Activated naive CD4-positive, alpha-beta T cell treated with anti-CD3 and anti-CD28 coated beads, Interleukin-2, amount 50 U/mL, for 24 hours (primary cell): ENCODE results near the gene PDGFD.

Experiments
- H3K27ac Mint-ChIP-seq: one replicate; pipeline ENCODE4 v1.8.0; 2021; ENCODE audit warnings: mild to moderate bottlenecking, mixed read lengths
- H3K27me3 Mint-ChIP-seq: one replicate; pipeline ENCODE4 v1.8.0; 2021; ENCODE audit warnings: mixed read lengths
- H3K36me3 Mint-ChIP-seq: one replicate; pipeline ENCODE4 v1.8.0; 2021; ENCODE audit warnings: mixed read lengths
- H3K4me1 Mint-ChIP-seq: one replicate; pipeline ENCODE4 v1.8.0; 2021; ENCODE audit warnings: mixed read lengths
- H3K4me3 Mint-ChIP-seq: one replicate; pipeline ENCODE4 v1.8.0; 2021; ENCODE audit warnings: mild to moderate bottlenecking, mixed read lengths
- H3K9me3 Mint-ChIP-seq: one replicate; pipeline ENCODE4 v1.8.0; 2021; ENCODE audit warnings: mixed read lengths

PDGFD gene

GRCh38 chr11:104091281-104092096 lies 72.5 kb downstream of the PDGFD start:
- no peaks in the 10 kb centered on the region for H3K36me3 Mint-ChIP-seq
- no peak overlapping the region for H3K4me3 Mint-ChIP-seq
- no peaks in the 10 kb centered on the region for H3K4me1 Mint-ChIP-seq
- H3K9me3 Mint-ChIP-seq: no peaks in the 10 kb centered on the region
- no peaks in the 10 kb centered on the region for H3K27me3 Mint-ChIP-seq
- H3K27ac Mint-ChIP-seq: no peak overlapping the region

GRCh38 chr11:104090767-104091166 lies 73.2 kb downstream of the PDGFD start:
- Mint-ChIP-seq H3K36me3 (no peaks in the 10 kb centered on the region), H3K9me3 (no peaks in the 10 kb centered on the region), H3K4me1 (no peaks in the 10 kb centered on the region), H3K4me3 (no peak overlapping the region), H3K27ac (no peak overlapping the region), H3K27me3 (no peaks in the 10 kb centered on the region)

DNA sequence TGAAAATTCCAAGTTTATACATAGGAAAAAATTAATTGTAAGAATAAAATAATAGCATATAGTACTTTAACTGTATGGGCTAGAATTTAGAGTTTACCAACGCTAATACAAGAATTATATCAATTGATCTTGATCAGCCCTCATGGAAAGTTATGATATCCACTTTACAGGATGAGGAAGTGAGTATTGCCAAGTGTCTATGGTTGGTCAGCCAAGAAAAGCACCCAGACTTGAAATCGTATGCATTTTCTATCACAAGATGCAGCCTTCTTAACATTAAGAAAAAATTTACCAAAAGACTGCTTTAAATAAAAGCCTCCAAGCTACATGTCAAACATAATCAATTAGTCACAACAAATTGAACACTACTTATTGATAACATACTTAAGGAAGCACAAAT lies 74.5 kb downstream of the PDGFD start:
- no peaks in the 10 kb centered on the region for H3K36me3 Mint-ChIP-seq
- no peaks in the 10 kb centered on the region for H3K9me3 Mint-ChIP-seq

DNA sequence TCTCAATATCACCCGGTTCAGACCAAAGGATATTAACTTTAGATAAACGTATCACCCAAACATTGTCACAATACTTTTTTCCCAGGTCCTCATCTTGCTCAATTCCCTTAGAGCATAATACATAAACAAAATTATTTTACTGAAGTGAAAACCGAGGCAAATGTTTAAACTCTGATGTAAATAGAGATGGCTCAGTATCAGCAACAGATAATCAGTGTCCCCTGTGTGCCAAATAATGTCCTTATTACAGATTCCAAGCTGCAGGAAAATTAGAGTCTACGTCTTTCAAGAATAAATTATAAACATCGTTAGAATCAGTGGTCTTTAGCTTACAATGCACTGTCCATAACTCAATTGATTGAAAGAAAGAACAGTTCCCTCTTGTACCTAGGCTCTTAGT lies 77.3 kb downstream of the PDGFD start:
- H3K27ac Mint-ChIP-seq: no peak overlapping the region
- H3K36me3 Mint-ChIP-seq: no peaks in the 10 kb centered on the region
- H3K27me3 Mint-ChIP-seq: no peaks in the 10 kb centered on the region
- no peak overlapping the region for H3K4me3 Mint-ChIP-seq
- no peaks in the 10 kb centered on the region for H3K9me3 Mint-ChIP-seq
- no peaks in the 10 kb centered on the region for H3K4me1 Mint-ChIP-seq

More for the DNA sequence above, 74.5 kb downstream of the PDGFD start:
- Mint-ChIP-seq H3K27me3 (no peaks in the 10 kb centered on the region), H3K27ac (no peak overlapping the region), H3K4me1 (no peaks in the 10 kb centered on the region), H3K4me3 (no peak overlapping the region)

GRCh38 chr11:104078995-104079394 lies 85.0 kb downstream of the PDGFD start:
- Mint-ChIP-seq H3K27me3 (no peaks in the 10 kb centered on the region), H3K4me1 (no peaks in the 10 kb centered on the region), H3K27ac (no peak overlapping the region), H3K9me3 (no peaks in the 10 kb centered on the region), H3K4me3 (no peak overlapping the region), H3K36me3 (no peaks in the 10 kb centered on the region)

DNA sequence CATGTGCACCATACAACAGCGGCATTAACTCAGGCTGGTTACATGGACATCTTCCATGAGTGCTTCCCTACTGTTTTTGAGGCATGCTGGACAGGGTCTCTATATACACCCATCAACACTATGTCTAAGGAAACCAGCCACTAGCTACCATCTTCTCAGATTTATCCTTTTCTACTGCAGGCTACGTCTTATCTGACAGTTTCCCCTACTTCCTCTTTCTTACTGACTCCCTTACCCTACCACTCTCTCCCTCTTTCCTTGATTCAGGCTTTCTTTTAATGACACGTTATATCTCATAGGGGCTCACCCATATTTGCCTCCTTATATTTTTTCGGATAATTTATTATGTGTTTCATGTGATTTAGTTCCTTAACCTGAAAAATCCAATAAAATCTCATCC lies 85.7 kb downstream of the PDGFD start:
- H3K27ac Mint-ChIP-seq: no peak overlapping the region
- H3K27me3 Mint-ChIP-seq: no peaks in the 10 kb centered on the region
- no peaks in the 10 kb centered on the region for H3K4me1 Mint-ChIP-seq
- H3K4me3 Mint-ChIP-seq: no peak overlapping the region
- H3K9me3 Mint-ChIP-seq: no peaks in the 10 kb centered on the region
- H3K36me3 Mint-ChIP-seq: no peaks in the 10 kb centered on the region

- Mint-ChIP-seq H3K36me3 (no peaks in the 10 kb centered on the region), H3K27me3 (no peaks in the 10 kb centered on the region), H3K4me1 (no peaks in the 10 kb centered on the region), H3K9me3 (no peaks in the 10 kb centered on the region), H3K27ac (no peak overlapping the region), H3K4me3 (no peak overlapping the region)
Measured at GRCh38 chr11:104076455-104076854, 87.5 kb downstream of the PDGFD start.

DNA sequence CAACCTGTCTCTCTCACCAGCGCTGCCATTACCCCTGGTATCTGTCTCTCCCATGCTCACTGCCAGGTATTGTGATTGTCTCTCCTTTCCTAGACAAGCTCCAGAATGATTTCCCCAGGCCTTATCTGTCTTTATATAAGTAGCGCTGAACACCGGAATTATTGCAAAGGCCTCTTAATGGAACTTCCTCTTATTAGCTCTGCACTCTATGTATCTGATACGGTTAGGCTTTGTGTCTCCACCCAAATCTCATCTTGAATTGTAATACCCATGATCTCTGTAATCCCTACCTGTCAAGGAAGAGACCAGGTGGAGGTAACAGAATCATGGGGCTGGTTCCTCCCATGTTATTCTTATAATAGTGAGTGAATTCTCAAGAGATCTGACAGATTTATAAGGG lies 88.2 kb downstream of the PDGFD start:
- Mint-ChIP-seq H3K4me1 (no peaks in the 10 kb centered on the region), H3K27ac (no peak overlapping the region), H3K4me3 (no peak overlapping the region), H3K27me3 (no peaks in the 10 kb centered on the region), H3K36me3 (no peaks in the 10 kb centered on the region), H3K9me3 (no peaks in the 10 kb centered on the region)

- Mint-ChIP-seq H3K4me3 (no peak overlapping the region), H3K36me3 (no peaks in the 10 kb centered on the region), H3K27ac (no peak overlapping the region), H3K4me1 (no peaks in the 10 kb centered on the region), H3K9me3 (no peaks in the 10 kb centered on the region), H3K27me3 (no peaks in the 10 kb centered on the region)
Measured at GRCh38 chr11:104075091-104075490, 88.9 kb downstream of the PDGFD start.

- Mint-ChIP-seq H3K4me3 (no peak overlapping the region), H3K27me3 (no peaks in the 10 kb centered on the region), H3K36me3 (no peaks in the 10 kb centered on the region), H3K27ac (no peak overlapping the region), H3K9me3 (no peaks in the 10 kb centered on the region), H3K4me1 (no peaks in the 10 kb centered on the region)
Measured at GRCh38 chr11:104073950-104074705, 89.8 kb downstream of the PDGFD start.

DNA sequence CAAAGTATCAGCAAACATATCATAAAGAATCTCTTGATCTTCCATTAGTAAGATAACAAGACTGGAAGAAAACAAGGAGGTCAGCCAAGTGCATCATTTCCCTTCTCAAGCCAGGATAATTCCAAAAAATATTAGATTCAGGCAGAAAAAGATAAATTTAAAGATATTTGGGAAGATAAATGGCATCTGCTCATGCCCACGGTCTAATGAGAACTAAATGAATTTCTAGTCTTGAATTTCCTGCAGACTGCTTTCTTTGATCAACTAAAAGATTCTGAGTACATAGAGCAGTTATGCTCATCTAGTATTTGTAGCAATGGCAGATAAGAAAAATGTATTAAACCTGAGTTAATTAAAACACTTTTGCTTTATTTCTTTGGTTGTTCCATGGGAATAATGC lies 96.4 kb downstream of the PDGFD start:
- Mint-ChIP-seq H3K4me1 (no peaks in the 10 kb centered on the region), H3K36me3 (no peaks in the 10 kb centered on the region), H3K4me3 (no peak overlapping the region), H3K9me3 (no peaks in the 10 kb centered on the region), H3K27me3 (no peaks in the 10 kb centered on the region), H3K27ac (no peak overlapping the region)

- H3K27me3 Mint-ChIP-seq: no peaks in the 10 kb centered on the region
- no peaks in the 10 kb centered on the region for H3K9me3 Mint-ChIP-seq
- H3K36me3 Mint-ChIP-seq: no peaks in the 10 kb centered on the region
- no peaks in the 10 kb centered on the region for H3K4me1 Mint-ChIP-seq
- no peak overlapping the region for H3K27ac Mint-ChIP-seq
- H3K4me3 Mint-ChIP-seq: no peak overlapping the region
Measured at GRCh38 chr11:104064034-104064630, 99.8 kb downstream of the PDGFD start.

GRCh38 chr11:104061853-104062521 lies 102.0 kb downstream of the PDGFD start:
- Mint-ChIP-seq H3K27ac (no peak overlapping the region), H3K27me3 (no peaks in the 10 kb centered on the region), H3K9me3 (no peaks in the 10 kb centered on the region), H3K4me3 (no peak overlapping the region), H3K36me3 (no peaks in the 10 kb centered on the region), H3K4me1 (no peaks in the 10 kb centered on the region)

- Mint-ChIP-seq H3K27me3 (peaks cover 2% of the 10 kb centered on the region), H3K9me3 (no peaks in the 10 kb centered on the region), H3K27ac (no peak overlapping the region), H3K36me3 (no peaks in the 10 kb centered on the region), H3K4me1 (no peaks in the 10 kb centered on the region), H3K4me3 (no peak overlapping the region)
Measured at GRCh38 chr11:104060820-104061219, 103.1 kb downstream of the PDGFD start.

DNA sequence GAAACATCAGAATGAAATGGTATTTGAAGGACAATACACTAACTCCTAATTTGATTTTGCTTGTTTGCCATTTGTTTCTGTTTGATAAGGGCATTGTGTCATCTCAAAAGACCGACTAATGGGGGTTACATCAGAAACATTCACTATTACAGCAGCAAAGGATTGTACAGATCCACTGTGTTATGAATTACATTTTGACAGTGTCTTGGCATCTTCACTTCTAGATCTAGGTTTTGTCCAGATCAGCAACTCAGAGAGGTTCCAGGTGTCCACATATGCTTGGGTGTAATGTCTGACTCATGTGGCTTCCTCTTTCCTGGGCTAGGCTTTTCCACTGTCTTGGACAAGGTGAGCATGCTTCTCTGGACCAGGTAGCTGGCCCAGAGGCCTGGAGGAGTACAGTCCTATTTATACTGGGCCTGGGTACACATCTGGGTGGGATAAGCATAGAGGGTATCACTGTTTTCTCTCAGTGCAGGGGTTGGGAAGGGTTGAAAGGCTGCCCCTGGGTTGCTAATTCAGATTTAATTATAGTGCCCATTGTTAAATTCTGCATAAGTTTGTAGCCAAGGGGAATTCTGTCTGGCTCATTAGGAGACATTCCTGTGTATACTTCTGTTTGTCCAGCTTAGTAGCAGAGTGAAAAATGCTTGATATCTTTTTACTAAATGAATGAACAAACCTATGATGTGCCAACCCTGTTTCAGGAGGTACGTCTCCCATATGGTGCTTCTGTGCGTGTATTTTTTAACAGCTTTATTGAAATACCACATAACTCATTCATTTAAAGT lies 103.7 kb downstream of the PDGFD start:
- Mint-ChIP-seq H3K9me3 (no peaks in the 10 kb centered on the region), H3K27ac (no peak overlapping the region), H3K36me3 (no peaks in the 10 kb centered on the region)

More for the DNA sequence above, 103.7 kb downstream of the PDGFD start:
- H3K27me3 Mint-ChIP-seq: peaks cover 2% of the 10 kb centered on the region
- H3K4me1 Mint-ChIP-seq: no peaks in the 10 kb centered on the region
- H3K4me3 Mint-ChIP-seq: no peak overlapping the region
